GM18868 (cell line): ENCODE results near the gene ADAM11.

ENCODE experiments used
- ATAC-seq: cut with Tn5 transposase; IDR thresholded peaks from one replicate; pipeline ENCODE4 v1.9.1; 2021; ENCODE audit warnings: mild to moderate bottlenecking, moderate library complexity; ENCODE audit not compliant: unreplicated experiment

Gene ADAM11

GRCh38 chr17:44775136-44775837, 16.5 kb downstream of the ADAM11 start:
- peak; percentile 88 for ATAC-seq

GRCh38 chr17:44775838-44776621, 17.2 kb downstream of the ADAM11 start:
- no peak for ATAC-seq

- ATAC-seq, result no peak
Observed at GRCh38 chr17:44776628-44777393, 18.0 kb downstream of the ADAM11 start.

DNA sequence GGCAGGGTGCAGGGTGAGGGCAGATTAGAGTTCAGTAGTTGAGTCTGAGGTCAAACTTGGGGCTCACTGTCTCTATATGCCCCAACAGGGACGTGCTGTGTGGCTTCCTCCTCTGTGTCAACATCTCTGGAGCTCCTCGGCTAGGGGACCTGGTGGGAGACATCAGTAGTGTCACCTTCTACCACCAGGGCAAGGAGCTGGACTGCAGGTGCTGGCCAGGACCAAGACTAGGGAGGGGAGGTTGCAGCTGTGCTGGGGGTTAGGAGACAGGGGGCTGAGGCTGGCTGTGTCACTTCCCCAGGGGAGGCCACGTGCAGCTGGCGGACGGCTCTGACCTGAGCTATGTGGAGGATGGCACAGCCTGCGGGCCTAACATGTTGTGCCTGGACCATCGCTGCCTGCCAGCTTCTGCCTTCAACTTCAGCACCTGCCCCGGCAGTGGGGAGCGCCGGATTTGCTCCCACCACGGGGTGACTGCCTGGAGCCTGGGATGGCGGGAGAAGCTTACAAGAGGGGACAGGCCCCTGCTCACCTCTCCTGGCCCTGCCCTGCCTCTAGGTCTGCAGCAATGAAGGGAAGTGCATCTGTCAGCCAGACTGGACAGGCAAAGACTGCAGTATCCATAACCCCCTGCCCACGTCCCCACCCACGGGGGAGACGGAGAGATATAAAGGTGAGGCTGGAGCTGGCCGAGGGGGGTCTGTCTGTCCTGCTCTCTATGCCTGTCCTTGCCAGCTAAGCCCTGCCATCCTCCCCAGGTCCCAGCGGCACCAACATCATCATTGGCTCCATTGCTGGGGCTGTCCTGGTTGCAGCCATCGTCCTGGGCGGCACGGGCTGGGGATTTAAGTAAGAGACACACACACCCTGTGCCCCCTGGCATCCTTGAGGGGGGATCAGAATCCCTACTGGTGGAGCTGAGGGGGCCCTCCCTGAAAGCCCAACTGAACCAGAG, 18.9 kb downstream of the ADAM11 start:
- no peak for ATAC-seq

GRCh38 chr17:44778656-44779210, 19.9 kb downstream of the ADAM11 start:
- no peak for ATAC-seq

GRCh38 chr17:44779211-44780025, 20.6 kb downstream of the ADAM11 start:
- ATAC-seq, result no peak

GRCh38 chr17:44780161-44780560, 21.4 kb downstream of the ADAM11 start:
- ATAC-seq, result no peak

- ATAC-seq, result no peak
Observed at GRCh38 chr17:44780845-44781480, 22.2 kb downstream of the ADAM11 start.

DNA sequence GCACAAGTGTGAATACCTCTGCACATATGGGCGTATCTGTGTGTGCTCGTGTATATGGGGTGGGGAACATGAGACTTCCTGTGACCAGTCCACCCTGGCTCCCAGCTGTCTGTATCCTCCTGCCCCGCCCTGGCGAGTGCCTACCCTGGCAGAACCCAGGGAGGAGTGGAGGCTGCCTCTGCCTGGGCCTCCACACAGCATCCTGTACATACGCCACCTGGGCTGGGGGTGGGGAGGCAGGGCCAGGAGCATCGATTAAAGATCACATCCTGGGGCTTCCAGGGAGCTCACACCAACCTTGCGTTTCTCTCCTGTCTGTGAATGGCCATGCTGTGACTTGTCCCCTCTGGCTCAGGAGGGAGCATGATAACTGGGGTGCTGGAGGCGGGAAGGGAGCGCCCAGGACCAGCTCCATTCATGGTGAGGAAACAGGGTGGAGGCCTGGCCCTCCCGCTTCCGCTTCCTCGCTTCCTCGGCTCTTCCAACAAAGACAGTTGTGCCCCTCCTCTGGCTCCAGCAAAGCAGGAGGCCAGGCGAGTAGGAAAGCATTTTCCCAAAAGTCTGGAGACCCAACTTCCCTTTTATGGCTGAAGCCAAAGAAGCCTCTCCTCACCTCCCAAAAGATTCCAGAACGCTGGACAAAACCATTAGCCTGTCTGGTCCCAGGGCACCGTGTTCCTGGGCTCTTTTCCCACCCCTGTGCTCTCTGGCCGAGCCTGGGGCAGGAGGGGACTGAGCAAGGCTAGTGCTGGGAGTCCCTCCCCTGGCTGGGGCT, 22.9 kb downstream of the ADAM11 start:
- ATAC-seq, result no peak

DNA sequence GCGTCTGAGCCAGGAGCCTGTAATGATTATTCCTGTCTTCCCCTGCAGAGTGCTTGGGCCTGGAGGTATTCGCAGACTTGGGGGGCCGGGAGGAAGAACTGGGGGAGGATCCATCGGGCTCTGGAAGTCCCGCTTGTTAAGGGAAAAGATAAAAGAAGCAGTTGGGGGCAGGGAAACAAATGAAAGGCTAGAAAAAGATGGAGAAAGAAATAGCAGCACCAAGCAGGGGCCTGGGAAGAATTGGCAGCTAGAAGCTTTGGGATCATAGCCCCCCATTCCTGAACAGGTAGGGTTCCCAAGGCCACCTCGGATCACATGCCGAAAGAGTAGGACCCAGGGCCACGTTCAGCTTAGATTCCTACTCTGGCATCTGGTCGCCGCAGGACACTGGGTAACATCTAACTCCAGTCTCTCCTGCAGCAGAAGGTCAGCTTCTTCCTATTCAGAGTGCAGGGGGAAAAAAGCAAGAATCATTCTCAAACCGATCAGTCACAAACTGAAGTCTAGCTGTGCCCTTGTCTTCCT, 23.6 kb downstream of the ADAM11 start:
- ATAC-seq, result no peak

- no peak for ATAC-seq
Observed at GRCh38 chr17:44785921-44786320, 27.1 kb downstream of the ADAM11 start.

DNA sequence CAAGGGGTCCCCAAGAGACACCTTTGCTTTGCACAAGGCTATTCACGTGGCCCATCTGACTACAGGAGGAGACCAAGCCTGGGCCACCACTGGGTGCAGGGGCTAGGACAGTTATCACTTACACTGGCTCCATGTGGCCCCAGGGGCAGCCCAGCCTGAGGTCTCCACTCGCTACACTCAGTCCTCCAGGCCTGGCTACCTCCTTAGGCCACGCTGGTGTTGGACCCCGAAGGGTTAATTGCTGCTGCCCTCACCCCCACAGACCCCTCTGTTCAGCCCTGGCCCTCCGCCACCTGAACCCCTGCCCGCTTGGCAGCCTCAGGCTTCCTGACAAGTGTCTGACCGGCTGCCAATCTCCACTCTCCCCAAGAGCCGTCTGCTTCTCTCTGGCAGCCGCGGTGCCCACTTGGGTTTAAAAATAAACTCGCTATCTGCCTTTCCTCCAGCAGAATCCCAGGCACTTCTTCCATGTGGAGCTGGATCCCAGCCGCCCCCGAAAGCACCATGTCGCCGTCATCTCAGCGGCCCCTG, 27.8 kb downstream of the ADAM11 start:
- no peak for ATAC-seq

GRCh38 chr17:44787271-44787940, 28.6 kb downstream of the ADAM11 start:
- ATAC-seq, result no peak

- ATAC-seq, result no peak
Observed at GRCh38 chr17:44788139-44788538, 29.4 kb downstream of the ADAM11 start.

- ATAC-seq, result no peak
Observed at GRCh38 chr17:44792276-44792675, 33.5 kb downstream of the ADAM11 start.

- no peak for ATAC-seq
Observed at GRCh38 chr17:44793885-44794842, 35.4 kb downstream of the ADAM11 start.
